Left renal cortex interstitium (tissue), 4 donors: Measurements from ENCODE around the gene TNFRSF14. TPM values are rescaled to one million over a fixed set of nuclear protein-coding genes. Genes with fewer than 3 reads are reported as not detected.
"Not testable (repeated sequence)": the region's sequence is repeated elsewhere in the genome, so short reads cannot be mapped to it uniquely, and the experiment has no call there.

Experiments
- DNase-seq, 4 donors: peaks; one replicate each; pipeline ENCODE4 v3.0.0-alpha.2; 2013; ENCODE audit warnings: low read depth in 4 of 4, low spot score in 2 of 4, missing footprints in 1 of 4
- polyA plus RNA-seq, 4 donors: library from polyadenylated mRNA; unstranded; fragments of 120-200 nt; gene quantifications; one replicate each; pipeline ENCODE4 v1.2.1, GENCODE V29; 2013; ENCODE audit not compliant: insufficient read length in 4 of 4

Gene TNFRSF14
- polyA plus RNA-seq, 4 donors, result 20.4 to 27.7 (median 22.5) TPM

- DNase-seq, result no peak
These were observed 18.4 kb upstream of the TNFRSF14 start for GRCh38 chr1:2537784-2538115.

DNA sequence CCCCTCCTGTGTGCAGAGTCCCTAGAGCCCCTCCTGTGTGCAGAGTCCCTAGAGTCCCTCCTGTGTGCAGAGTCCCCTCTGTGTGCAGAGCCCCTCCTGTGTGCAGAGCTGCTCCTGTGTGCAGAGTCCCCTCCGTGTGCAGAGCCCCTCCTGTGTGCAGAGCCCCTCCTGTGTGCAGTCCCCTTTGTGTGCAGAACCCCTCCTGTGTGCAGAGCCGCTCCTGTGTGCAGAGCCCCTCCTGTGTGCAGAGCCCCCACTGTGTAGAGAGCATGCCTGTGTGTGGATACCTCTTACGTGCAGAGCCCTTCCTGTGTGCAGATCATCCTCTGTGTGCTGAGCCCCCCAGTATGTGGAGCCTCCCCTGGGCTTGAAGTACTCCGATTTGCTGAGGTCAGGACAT, 17.8 kb upstream of the TNFRSF14 start:
- DNase-seq, result no peak

DNA sequence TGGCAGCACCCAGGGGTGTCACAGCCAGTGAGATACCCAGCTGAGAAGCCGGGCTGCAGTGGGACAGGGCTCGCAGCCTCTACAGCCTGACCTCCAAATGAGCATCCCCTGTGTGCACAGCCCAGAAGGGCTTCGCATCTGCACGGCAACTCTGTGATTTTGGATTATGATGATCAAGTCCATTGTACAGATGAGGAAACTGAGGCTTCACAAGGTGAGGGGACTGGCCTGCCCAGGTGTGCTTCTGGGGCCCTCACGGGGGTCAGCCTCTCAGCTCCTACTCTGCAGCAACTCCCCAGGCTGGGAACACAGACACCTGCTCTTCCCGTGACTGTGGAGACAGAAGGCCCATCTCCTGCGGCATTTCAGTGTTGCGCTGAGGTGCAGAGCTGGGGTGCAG, 17.3 kb upstream of the TNFRSF14 start:
- no peak for DNase-seq

DNA sequence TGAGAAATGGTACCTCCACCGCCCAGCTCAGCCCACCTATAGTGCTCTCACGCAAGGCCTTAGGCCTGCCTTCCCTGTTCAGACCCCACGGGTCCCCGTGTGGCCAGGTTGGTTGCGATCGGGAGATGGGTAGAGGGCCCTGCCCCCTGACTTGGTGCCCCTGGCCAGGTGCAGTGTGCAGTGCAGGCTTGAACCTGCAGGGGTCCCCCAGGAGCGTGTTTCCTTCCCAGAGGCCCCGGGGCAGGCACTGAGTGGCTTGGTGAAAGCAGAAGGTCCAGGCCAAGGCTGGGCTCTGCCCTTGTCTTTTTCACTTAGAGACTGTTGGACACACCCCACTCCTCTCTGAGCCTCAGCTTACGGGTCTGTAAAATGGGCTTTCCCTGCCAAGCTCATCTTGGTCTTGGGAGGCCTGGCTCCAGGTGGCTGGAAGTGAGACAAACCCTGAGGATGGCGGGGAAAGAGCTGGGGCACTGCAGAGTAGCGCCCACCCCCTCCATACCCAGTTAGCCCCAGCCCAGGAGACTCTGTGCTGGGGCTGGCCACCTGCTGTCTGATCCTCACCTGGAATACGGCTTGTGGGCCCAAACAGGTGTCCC, 16.8 kb upstream of the TNFRSF14 start:
- DNase-seq, result no peak

DNA sequence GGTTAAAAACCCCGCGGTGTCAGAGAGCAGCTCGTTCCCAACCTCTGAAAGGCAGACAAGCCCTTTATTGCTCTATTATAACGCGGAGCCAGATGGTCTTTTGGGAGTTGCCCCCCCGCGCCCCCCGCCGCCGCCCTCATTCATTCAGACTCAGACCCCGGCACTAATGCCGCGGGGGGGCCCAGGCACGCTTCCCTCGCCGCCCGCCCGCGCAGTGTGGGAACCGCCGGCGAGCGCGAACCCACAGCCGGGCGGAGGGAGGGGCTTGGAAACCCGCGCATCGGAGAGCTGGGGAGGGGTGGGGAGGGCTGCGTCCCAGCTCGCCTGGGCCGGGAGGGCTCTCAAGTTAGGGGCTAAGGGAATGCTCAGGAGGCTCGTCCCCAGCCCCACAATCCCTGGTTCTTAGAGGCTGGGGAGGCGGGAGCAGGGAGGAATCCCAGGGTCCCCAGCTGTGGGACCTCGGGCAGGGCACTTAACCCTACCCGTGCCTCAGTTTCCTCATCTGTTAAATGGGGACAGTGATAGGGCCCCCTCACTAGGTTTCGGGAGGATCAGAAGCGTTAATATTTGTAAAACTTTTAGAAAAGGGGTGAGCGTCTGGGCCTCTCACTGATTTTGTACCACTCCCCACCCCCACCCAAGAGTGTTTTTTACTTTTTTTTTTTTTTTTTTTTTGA, 15.2 kb upstream of the TNFRSF14 start:
- no peak for DNase-seq

- DNase-seq, result no peak
These were observed 14.4 kb upstream of the TNFRSF14 start for GRCh38 chr1:2541619-2542245.

- DNase-seq, result no peak
These were observed 13.8 kb upstream of the TNFRSF14 start for GRCh38 chr1:2542246-2542915.

DNA sequence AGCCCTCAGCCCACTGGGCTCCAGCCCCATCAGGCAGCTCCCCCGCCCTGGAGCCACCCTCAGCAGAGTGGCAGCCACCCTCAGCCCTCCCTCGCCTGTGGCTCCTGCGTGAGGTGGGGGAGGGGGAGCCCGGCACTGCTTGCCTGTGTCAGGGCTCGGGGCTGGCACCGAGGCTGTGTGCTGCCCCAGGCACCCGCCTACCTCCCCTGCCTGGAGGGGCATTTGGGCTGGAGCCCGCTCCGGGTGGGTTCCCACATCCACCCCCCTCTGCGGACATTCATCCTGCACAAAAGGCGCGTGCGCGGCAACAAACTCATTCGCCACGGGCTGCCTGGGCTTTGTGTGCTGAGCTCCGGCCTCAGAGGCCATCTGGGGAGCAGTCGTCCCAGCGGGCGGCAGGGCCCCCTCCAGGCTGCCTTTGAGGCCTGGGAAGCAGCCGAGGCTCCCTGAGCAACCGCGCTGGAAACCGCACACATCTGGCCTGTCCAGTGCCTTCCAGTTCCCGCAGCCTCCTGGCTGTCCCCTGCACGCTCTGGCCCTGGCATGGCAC, 12.6 kb upstream of the TNFRSF14 start:
- no peak for DNase-seq

DNA sequence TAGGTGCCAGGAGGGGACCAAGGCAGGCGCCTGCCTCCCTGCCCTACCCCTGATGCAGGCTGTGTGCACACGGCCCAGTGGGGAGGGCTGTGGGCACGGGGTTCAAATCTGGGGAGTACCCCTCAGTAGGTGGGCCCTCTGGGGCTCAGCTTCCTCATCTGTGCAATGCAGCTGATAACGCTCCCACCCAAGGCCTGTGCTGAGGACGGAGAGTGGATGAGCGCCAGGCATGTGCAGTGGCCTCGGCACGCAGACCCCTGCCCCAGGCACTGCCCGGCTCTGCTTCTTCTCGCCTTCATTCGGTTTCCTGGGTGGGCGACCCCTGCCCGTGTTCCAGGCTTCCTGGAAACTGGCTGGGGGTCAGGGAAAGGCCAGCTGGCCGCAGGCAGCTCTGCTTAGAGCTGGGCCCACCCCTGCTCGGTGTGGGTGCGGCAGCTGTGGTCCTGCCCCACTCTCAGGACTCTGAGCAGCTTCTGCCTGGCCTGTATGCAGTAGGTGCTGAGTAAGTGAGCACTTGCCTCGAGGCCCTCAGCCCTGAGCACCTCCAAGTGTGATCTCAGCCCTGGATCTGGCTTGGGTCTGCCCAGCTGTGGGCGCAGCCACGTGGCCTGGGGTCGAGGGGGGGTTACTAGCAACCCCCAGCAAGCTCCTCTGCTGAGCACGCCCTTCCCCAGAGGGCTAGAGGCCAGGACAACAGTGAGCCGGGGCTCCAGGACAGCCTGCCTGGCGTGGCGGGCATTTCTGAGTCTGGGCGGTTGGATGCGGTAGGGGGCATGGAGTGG, 11.9 kb upstream of the TNFRSF14 start:
- no peak for DNase-seq

- DNase-seq, result no peak
These were observed 11.1 kb upstream of the TNFRSF14 start for GRCh38 chr1:2544875-2545640.

- DNase-seq, result peak in 2 of 4 donors; percentile 65 to 70
These were observed 10.2 kb upstream of the TNFRSF14 start for GRCh38 chr1:2545754-2546514.

DNA sequence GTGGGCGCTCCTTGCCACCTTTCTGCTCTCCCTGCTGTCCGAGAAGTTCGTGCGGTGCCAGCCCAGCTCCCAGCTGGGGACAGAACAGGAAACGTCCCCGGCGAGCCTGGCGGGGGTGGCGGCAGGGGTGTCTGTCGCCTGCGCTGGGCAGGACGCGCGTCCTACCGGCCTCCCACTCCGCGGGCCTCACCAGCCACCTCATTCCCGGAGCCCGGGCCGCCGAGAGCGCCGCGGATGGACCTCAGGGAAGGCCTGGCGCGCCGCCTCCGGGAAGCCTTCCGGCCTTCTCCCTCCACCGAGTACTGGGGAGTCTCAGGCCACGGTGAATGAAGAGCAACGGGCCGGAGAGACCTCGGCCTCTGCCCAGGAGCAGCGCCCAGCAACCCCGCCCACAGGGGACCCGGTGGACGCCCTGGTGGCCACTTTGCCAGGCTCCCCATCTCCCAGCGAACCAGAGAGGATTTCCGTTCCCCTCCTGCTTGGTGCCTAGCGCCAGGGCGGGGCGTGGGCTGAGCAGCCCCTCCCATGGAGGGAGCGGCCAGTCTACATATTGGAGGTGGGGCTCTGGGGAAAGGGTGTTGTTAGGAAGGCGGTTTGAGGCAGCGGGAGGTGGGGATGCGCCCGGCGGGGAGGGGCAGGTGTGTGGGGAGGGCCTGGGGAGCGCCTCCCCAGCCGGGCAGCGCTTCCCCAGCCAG, 9.5 kb upstream of the TNFRSF14 start:
- DNase-seq, result no peak

DNA sequence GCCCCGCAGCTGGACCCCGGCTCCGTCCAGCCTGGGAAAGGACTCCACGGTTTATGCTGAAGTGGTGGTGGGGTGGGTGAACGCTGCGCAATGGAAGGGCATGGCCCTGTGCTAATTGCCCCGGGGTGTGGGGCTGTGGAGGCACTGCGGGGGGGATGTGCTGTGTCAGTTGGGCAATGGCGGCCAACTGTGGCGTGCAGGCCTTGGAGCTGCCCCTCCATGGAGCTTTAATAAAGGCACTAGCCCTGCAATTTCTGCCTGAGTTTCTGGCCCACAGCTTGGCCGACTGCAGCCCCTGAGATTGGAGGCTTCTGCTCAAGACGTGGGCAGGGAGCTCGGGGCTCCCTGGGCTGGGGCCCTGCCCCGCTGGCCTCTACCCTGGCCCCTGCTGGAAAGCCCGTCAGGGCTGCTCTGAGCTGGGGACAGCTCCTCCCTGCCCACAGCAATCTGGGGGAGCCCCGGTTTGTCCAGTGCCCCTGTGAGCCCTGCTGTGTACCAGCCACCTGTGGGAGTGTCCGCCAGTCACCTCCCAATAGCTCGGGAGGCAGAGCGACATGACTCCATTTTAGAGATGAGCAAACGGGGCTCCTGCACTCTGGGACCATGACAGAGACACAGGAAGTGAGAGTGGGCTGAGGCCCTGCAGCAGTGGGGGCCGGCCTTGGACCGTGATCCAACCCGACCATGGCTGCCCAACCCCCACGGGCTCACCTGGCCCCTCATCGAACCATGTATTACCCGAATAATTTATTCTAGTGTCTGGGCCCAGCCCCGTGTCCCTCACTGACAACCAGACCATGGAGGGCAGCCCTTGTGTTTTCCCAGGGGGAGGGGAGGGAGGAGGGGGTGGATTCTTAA, 8.7 kb upstream of the TNFRSF14 start:
- no peak for DNase-seq

DNA sequence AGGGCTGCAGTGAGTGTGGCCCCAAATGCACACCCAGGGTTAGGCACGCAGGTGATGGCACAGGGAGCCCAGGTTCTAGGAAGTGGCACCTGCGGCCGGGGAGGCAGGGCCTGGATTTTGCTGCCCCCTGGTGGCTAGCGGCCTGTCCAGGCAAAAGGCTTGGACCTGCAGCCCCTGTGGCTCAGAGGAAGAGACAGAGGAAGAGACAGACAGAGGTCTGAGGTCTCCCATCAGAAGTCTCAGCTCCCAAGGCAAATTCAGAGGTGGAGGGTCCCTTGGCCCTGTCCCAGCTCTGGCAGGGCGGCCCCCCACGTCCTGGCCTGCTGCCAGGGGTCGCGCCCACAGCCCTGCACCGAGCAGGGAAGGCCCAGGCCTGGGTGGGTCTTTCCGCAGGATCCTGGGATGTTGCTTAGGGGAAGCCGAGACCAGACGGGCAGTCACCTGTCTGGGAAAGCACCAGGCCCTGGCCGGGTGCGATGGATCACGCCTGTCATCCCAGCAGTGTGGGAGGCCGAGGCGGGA, 8.0 kb upstream of the TNFRSF14 start:
- peak in 2 of 4 donors; percentile 64 to 73 for DNase-seq

- not testable (repeated sequence) for DNase-seq
These were observed 6.7 kb upstream of the TNFRSF14 start for GRCh38 chr1:2549367-2550029.

GRCh38 chr1:2550309-2550861, 5.8 kb upstream of the TNFRSF14 start:
- not testable (repeated sequence) for DNase-seq
